IMR-90 (cell line): ENCODE measurements around the gene ZNF593OS. TPM values are rescaled to one million over a fixed set of nuclear protein-coding genes. Genes with fewer than 3 reads are reported as not detected.

Experiments
- ATAC-seq: fragments of 200-7000 bp; cut with Tn5 transposase; 2 replicates; pipeline ENCODE4 v1.9.1; 2020; ENCODE audit warnings: low read depth, mild to moderate bottlenecking, moderate library complexity
- BruUV-seq: library from RNA; stranded (reverse); fragments of 400-500 nt; replicated peaks from 2 replicates; lab custom pipeline; 2021; lab: Mats Ljungman, UMichigan
- CTCF ChIA-PET: fragments of 300-600 bp; formaldehyde crosslinking; extraction: SDS; loops from one replicate; lab custom pipeline; 2021; ENCODE audit warnings: antibody characterized with exemption; lab: Yijun Ruan, JAX
- POLR2A ChIA-PET: fragments of 300-600 bp; sonication (Branson Sonifier 250); formaldehyde crosslinking; loops from one replicate; lab custom pipeline; 2022; ENCODE audit warnings: antibody characterized with exemption; ENCODE audit not compliant: unreplicated experiment; lab: Charles Lee
- DNase-seq: peaks from one replicate; pipeline ENCODE4 v3.0.0; 2013
- H2AFZ ChIP-seq: replicated peaks from 2 replicates; pipeline ENCODE3; 2013; ENCODE audit warnings: low read length, mild to moderate bottlenecking; ENCODE audit not compliant: poor library complexity
- H2AK5ac ChIP-seq: 2 replicates; pipeline ENCODE4 v1.6.1; 2013; ENCODE audit warnings: low read depth, low read length, inconsistent platforms
- H2AK9ac ChIP-seq: replicated peaks from 2 replicates; pipeline ENCODE3; 2013; ENCODE audit warnings: mild to moderate bottlenecking, low read depth, low read length, moderate library complexity; ENCODE audit not compliant: poor library complexity
- H2BK120ac ChIP-seq: 2 replicates; pipeline ENCODE4 v1.6.1; 2013; ENCODE audit warnings: low read depth, low read length, inconsistent platforms
- H2BK15ac ChIP-seq: 3 replicates; pipeline ENCODE4 v1.6.1; 2013; ENCODE audit warnings: low read depth, low read length, inconsistent platforms
- H2BK20ac ChIP-seq: 2 replicates; pipeline ENCODE4 v1.6.1; 2013; ENCODE audit warnings: low read depth, mild to moderate bottlenecking, inconsistent platforms, low read length, moderate library complexity
- H2BK5ac ChIP-seq: 2 replicates; pipeline ENCODE4 v1.6.1; 2013; ENCODE audit warnings: mild to moderate bottlenecking, low read depth, low read length, inconsistent platforms; ENCODE audit not compliant: poor library complexity, severe bottlenecking
- H3K14ac ChIP-seq: replicated peaks from 2 replicates; pipeline ENCODE4 v1.6.1; 2013; ENCODE audit warnings: low read depth, low read length, inconsistent platforms
- H3K18ac ChIP-seq: 2 replicates; pipeline ENCODE4 v1.6.1; 2013; ENCODE audit warnings: low read depth, low read length, control low read depth
- H3K23ac ChIP-seq: 2 replicates; pipeline ENCODE4 v1.6.1; 2013; ENCODE audit warnings: low read depth, low read length, inconsistent platforms
- H3K27ac ChIP-seq: 2 replicates; pipeline ENCODE4 v1.5.1; 2013; ENCODE audit warnings: mild to moderate bottlenecking, control low read depth, low read length; ENCODE audit not compliant: insufficient read depth
- H3K27me3 ChIP-seq: 2 replicates; pipeline ENCODE4 v1.6.1; 2013; ENCODE audit warnings: low read length; ENCODE audit not compliant: control insufficient read depth, insufficient read depth
- H3K36me3 ChIP-seq: 2 replicates; pipeline ENCODE4 v1.6.1; 2013; ENCODE audit warnings: low read length, mixed read lengths; ENCODE audit not compliant: control insufficient read depth, insufficient read depth
- H3K4ac ChIP-seq: 2 replicates; pipeline ENCODE4 v1.6.1; 2013; ENCODE audit warnings: low read depth, low read length, inconsistent platforms
- H3K4me1 ChIP-seq: 2 replicates; pipeline ENCODE4 v1.6.1; 2013; ENCODE audit warnings: low read length, mixed read lengths; ENCODE audit not compliant: control insufficient read depth, insufficient read depth
- H3K4me2 ChIP-seq: 2 replicates; pipeline ENCODE4 v1.6.1; 2013; ENCODE audit warnings: low read depth, mild to moderate bottlenecking, control low read depth, low read length, moderate library complexity
- H3K4me3 ChIP-seq: 2 replicates; pipeline ENCODE4 v1.5.1; 2013; ENCODE audit warnings: low read depth, mild to moderate bottlenecking, control low read depth, low read length, moderate library complexity; ENCODE audit not compliant: insufficient read depth
- H3K56ac ChIP-seq: 2 replicates; pipeline ENCODE4 v1.6.1; 2013; ENCODE audit warnings: low read length, inconsistent platforms; ENCODE audit not compliant: insufficient read depth; ENCODE audit errors: extremely low read depth
- H3K79me1 ChIP-seq, 2 experiments: 2 replicates each; pipeline ENCODE4 v1.6.1; 2013; ENCODE audit warnings: low read length in 2 of 2, inconsistent platforms in 1 of 2, low read depth in 1 of 2
- H3K9ac ChIP-seq: 2 replicates; pipeline ENCODE4 v1.6.1; 2013; ENCODE audit warnings: low read depth, low read length, control low read depth
- H3K9me1 ChIP-seq: 2 replicates; pipeline ENCODE4 v1.6.1; 2013; ENCODE audit warnings: low read length, inconsistent platforms; ENCODE audit not compliant: insufficient read depth
- H3K9me3 ChIP-seq: 2 replicates; pipeline ENCODE4 v1.6.1; 2013; ENCODE audit warnings: low read length; ENCODE audit not compliant: control insufficient read depth, insufficient read depth
- H4K20me1 ChIP-seq: 2 replicates; pipeline ENCODE4 v1.6.1; 2013; ENCODE audit warnings: low read length, inconsistent platforms; ENCODE audit not compliant: insufficient read depth
- H4K5ac ChIP-seq: 2 replicates; pipeline ENCODE4 v1.6.1; 2013; ENCODE audit warnings: mild to moderate bottlenecking, low read depth, low read length, control low read depth
- H4K8ac ChIP-seq, 2 experiments: 2 replicates each; pipeline ENCODE4 v1.6.1; 2013; ENCODE audit warnings: low read depth in 2 of 2, low read length in 2 of 2, control low read depth in 1 of 2, inconsistent platforms in 1 of 2
- H4K91ac ChIP-seq: 2 replicates; pipeline ENCODE4 v1.6.1; 2013; ENCODE audit warnings: low read depth, low read length, inconsistent platforms; ENCODE audit not compliant: insufficient read depth
- BHLHE40 ChIP-seq: fragments of 150-350 bp; IDR thresholded peaks from 2 replicates; pipeline ENCODE4 v1.6.1; 2016; ENCODE audit warnings: mild to moderate bottlenecking, low read depth, low read length
- CEBPB ChIP-seq: IDR thresholded peaks from 2 replicates; pipeline ENCODE4 v1.6.1; 2012; ENCODE audit warnings: low read depth, low read length, improper control_type of control experiment
- CHD1 ChIP-seq: IDR thresholded peaks from 2 replicates; pipeline ENCODE4 v1.6.1; 2012; ENCODE audit warnings: low read depth, low read length, improper control_type of control experiment
- CTCF ChIP-seq: conservative IDR thresholded peaks from 2 replicates; pipeline ENCODE4 v1.5.1; 2012; ENCODE audit warnings: mild to moderate bottlenecking, low read depth, low read length, improper control_type of control experiment
- ELK1 ChIP-seq: fragments of 150-350 bp; IDR thresholded peaks from 2 replicates; pipeline ENCODE4 v1.6.1; 2016; ENCODE audit warnings: low read depth, mild to moderate bottlenecking, low read length, moderate library complexity, borderline replicate concordance
- FOS ChIP-seq: fragments of 150-350 bp; IDR thresholded peaks from 2 replicates; pipeline ENCODE4 v1.6.1; 2016; ENCODE audit warnings: low read depth, low read length
- MAFK ChIP-seq: IDR thresholded peaks from 2 replicates; pipeline ENCODE4 v1.6.1; 2012; ENCODE audit warnings: low read depth, low read length, improper control_type of control experiment
- MAZ ChIP-seq: IDR thresholded peaks from 2 replicates; pipeline ENCODE4 v1.6.1; 2012; ENCODE audit warnings: low read depth, mild to moderate bottlenecking, low read length, improper control_type of control experiment, moderate library complexity, borderline replicate concordance
- MXI1 ChIP-seq: IDR thresholded peaks from 2 replicates; pipeline ENCODE4 v1.6.1; 2012; ENCODE audit warnings: low read depth, mild to moderate bottlenecking, low read length, moderate library complexity, borderline replicate concordance
- NFE2L2 ChIP-seq: fragments of 150-350 bp; IDR thresholded peaks from 2 replicates; pipeline ENCODE4 v1.6.1; 2016; ENCODE audit warnings: low read depth, mild to moderate bottlenecking, low read length
- POLR2A ChIP-seq: IDR thresholded peaks from 2 replicates; pipeline ENCODE4 v1.6.1; 2012; ENCODE audit warnings: mild to moderate bottlenecking, low read depth, low read length
- RAD21 ChIP-seq: IDR thresholded peaks from 2 replicates; pipeline ENCODE4 v1.6.1; 2012; ENCODE audit warnings: low read length, improper control_type of control experiment
- RCOR1 ChIP-seq: IDR thresholded peaks from 2 replicates; pipeline ENCODE4 v1.6.1; 2012; ENCODE audit warnings: mild to moderate bottlenecking, low read length, improper control_type of control experiment; ENCODE audit not compliant: insufficient replicate concordance
- RFX5 ChIP-seq: IDR thresholded peaks from 2 replicates; pipeline ENCODE4 v1.8.0; 2012; ENCODE audit warnings: low read depth, mild to moderate bottlenecking, low read length, moderate library complexity
- SMC3 ChIP-seq: fragments of 150-350 bp; IDR thresholded peaks from 2 replicates; pipeline ENCODE4 v1.6.1; 2016; ENCODE audit warnings: low read depth, mild to moderate bottlenecking, antibody characterized with exemption, low read length, moderate library complexity
- USF2 ChIP-seq: fragments of 150-350 bp; IDR thresholded peaks from 2 replicates; pipeline ENCODE4 v1.6.1; 2017; ENCODE audit warnings: mild to moderate bottlenecking, antibody characterized with exemption, low read length, low read depth
- WGBS, 2 experiments: methylation state at CpG; one replicate each; pipeline versions ENCODE4 v1.1.5 to v1.1.7; 2013; ENCODE audit warnings: missing lambda C conversion rate in 2 of 2; ENCODE audit not compliant: insufficient read length in 1 of 2; ENCODE audit errors: extremely low coverage in 2 of 2; 5-methylcytosine and 5-hydroxymethylcytosine counted together
- dilution Hi-C: fragments of 300-500 bp; cut with HindIII; formaldehyde crosslinking; loops from one replicate; pipeline ENCODE4 v1.14.3; 2018; ENCODE audit warnings: low sequenced_read_pairs; ENCODE audit not compliant: unreplicated experiment
- in situ Hi-C: fragments of 300-500 bp; cut with MboI; formaldehyde crosslinking; loops from 3 replicates; pipeline ENCODE4 v1.14.3; 2019; ENCODE audit warnings: low sequenced_read_pairs, inconsistent platforms, mixed read lengths
- intact Hi-C: fragments of 100-400 bp; cut with micrococcal nuclease; formaldehyde crosslinking; loops from 2 replicates; pipeline ENCODE4 v1.10.0; 2022
- polyA plus RNA-seq, 3 experiments: library from polyadenylated mRNA; depleted of rRNA; stranded (reverse); fragments of >200 nt; gene quantifications; 2 replicates each; pipeline ENCODE4 v1.2.3, GENCODE V29; 2012; ENCODE audit warnings: low replicate concordance in 1 of 3
- total RNA-seq: library from RNA; depleted of rRNA; stranded (reverse); fragments of >200 nt; gene quantifications from 2 replicates; pipeline ENCODE4 v1.2.3, GENCODE V29; 2012

ZNF593OS gene
- total and polyA plus RNA-seq, 2 of the 4 experiments (the other 2 are of a cell fraction) = not detected

GRCh38 chr1:26220199-26220912 is 48.7 kb upstream of the ZNF593OS start:
- no peaks in the 10 kb centered on the region for H3K9me1 ChIP-seq
- ATAC-seq (no peak), DNase-seq (no peak)
- H2BK15ac ChIP-seq = no peak overlapping the region
- intact Hi-C loops = no loop called here
- TF ChIP-seq CEBPB (no peak), CHD1 (no peak), RCOR1 (no peak), BHLHE40 (no peak), USF2 (no peak), CTCF (no peak), MAZ (no peak), POLR2A (no peak), MAFK (no peak), MXI1 (no peak), ELK1 (no peak), NFE2L2 (no peak), RFX5 (no peak), RAD21 (no peak), FOS (no peak), SMC3 (no peak)
- POLR2A ChIA-PET = no interaction called here
- H2BK5ac ChIP-seq = no peak overlapping the region
- no TSS peak for BruUV-seq
- WGBS, 2 experiments = 63% methylated on average over 10 of the region's 27 CpGs; no CpG with 5 or more reads in 1 of the 2 experiments
- no peak overlapping the region for H3K23ac ChIP-seq
- H3K27ac ChIP-seq = no peak overlapping the region
- no peak overlapping the region for H2AFZ ChIP-seq
- no peaks in the 10 kb centered on the region for H3K9me3 ChIP-seq
- H2AK9ac ChIP-seq = no peak overlapping the region
- H4K91ac ChIP-seq = no peak overlapping the region
- no peak overlapping the region for H4K8ac ChIP-seq
- H3K9ac ChIP-seq = no peak overlapping the region
- in situ Hi-C loops = no loop called here
- H3K4me1 ChIP-seq = no peaks in the 10 kb centered on the region
- no peaks in the 10 kb centered on the region for H3K36me3 ChIP-seq
- H3K14ac ChIP-seq = no peak overlapping the region
- peaks cover 45% of the 10 kb centered on the region for H3K27me3 ChIP-seq
- H3K4ac ChIP-seq = no peak overlapping the region
- no peaks in the 10 kb centered on the region for H3K79me1 ChIP-seq
- no peak overlapping the region for H2BK20ac ChIP-seq
- H2AK5ac ChIP-seq = no peak overlapping the region
- H3K18ac ChIP-seq = no peak overlapping the region
- no peak overlapping the region for H3K4me3 ChIP-seq
- CTCF ChIA-PET = interaction anchor here (1.6 kb wide), 1 partner anchor 13 kb away, joined by 4 read pairs; the partner anchor contains the start of gene CEP85
- H2BK120ac ChIP-seq = no peak overlapping the region
- no peak overlapping the region for H4K5ac ChIP-seq
- no peak overlapping the region for H3K4me2 ChIP-seq
- dilution Hi-C loops = no loop called here
- H4K20me1 ChIP-seq = no peaks in the 10 kb centered on the region
- no peak overlapping the region for H3K56ac ChIP-seq
